ENCODE measurements around the gene PLA2G2E.

DNA sequence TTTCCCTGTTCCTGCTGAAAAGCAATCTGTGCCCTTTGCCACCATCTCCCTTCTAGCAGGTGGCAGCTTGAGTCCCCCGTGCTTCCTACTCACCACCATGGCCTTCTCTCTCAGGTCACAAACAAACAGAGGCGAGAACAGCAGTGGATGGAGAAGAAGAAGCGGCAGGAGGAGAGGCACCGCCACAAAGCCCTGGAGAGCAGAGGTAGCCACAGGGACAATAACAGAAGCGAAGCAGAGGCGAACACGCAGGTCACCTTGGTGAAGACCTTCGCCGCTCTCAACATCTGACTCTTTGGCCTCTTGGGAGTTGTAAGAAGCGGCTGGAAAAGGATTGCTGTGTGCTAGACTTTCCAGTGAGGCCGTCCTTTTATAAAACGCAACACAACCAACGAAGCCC, 16.0 kb downstream of the PLA2G2E start:
- TF ChIP-seq CTCF (IDR thresholded peaks at IDR 0.05) (no peak), NFIC (IDR thresholded peaks at IDR 0.05; ENCODE audit: borderline replicate concordance) (no peak)

All from SK-N-SH (cell line).